H9 (cell line): ENCODE data around the gene INSYN1. TPM values are rescaled to one million over a fixed set of nuclear protein-coding genes. Genes with fewer than 3 reads are reported as not detected.

Experiments
- DNase-seq: peaks from one replicate; pipeline ENCODE4 v3.0.0-alpha.2; 2017
- H2AFZ ChIP-seq: one replicate; pipeline ENCODE4 v1.6.1; 2013; ENCODE audit warnings: mild to moderate bottlenecking, low read length, control low read depth, moderate library complexity
- H2AK5ac ChIP-seq: 2 replicates; pipeline ENCODE4 v1.6.1; 2013; ENCODE audit warnings: low read length, control low read depth, mixed read lengths; ENCODE audit not compliant: insufficient read length
- H2BK120ac ChIP-seq: one replicate; pipeline ENCODE4 v1.6.1; 2013; ENCODE audit warnings: low read depth, mild to moderate bottlenecking, low read length, control low read depth, inconsistent platforms; ENCODE audit not compliant: poor library complexity, severe bottlenecking
- H2BK12ac ChIP-seq: 2 replicates; pipeline ENCODE4 v1.6.1; 2013; ENCODE audit warnings: low read length, control low read depth, mixed read lengths, low read depth; ENCODE audit not compliant: insufficient read length
- H2BK15ac ChIP-seq: 2 replicates; pipeline ENCODE4 v1.6.1; 2013; ENCODE audit warnings: low read depth, low read length, control low read depth
- H2BK20ac ChIP-seq: one replicate; pipeline ENCODE4 v1.6.1; 2013; ENCODE audit warnings: low read depth, mild to moderate bottlenecking, low read length, control low read depth, inconsistent platforms; ENCODE audit not compliant: poor library complexity, severe bottlenecking
- H2BK5ac ChIP-seq: 2 replicates; pipeline ENCODE4 v1.6.1; 2013; ENCODE audit warnings: low read length, control low read depth, mixed read lengths; ENCODE audit not compliant: insufficient read length
- H3K14ac ChIP-seq: 2 replicates; pipeline ENCODE4 v1.6.1; 2013; ENCODE audit warnings: low read length, control low read depth; ENCODE audit not compliant: insufficient read depth
- H3K18ac ChIP-seq: 2 replicates; pipeline ENCODE4 v1.6.1; 2013; ENCODE audit warnings: low read depth, mild to moderate bottlenecking, mixed read lengths, low read length, control low read depth; ENCODE audit not compliant: insufficient read length
- H3K23ac ChIP-seq: 2 replicates; pipeline ENCODE4 v1.6.1; 2013; ENCODE audit warnings: low read length, control low read depth, mixed read lengths, low read depth; ENCODE audit not compliant: insufficient read length
- H3K23me2 ChIP-seq: 2 replicates; pipeline ENCODE4 v1.6.1; 2013; ENCODE audit warnings: low read depth, mild to moderate bottlenecking, mixed read lengths, low read length, control low read depth; ENCODE audit not compliant: insufficient read length, poor library complexity, severe bottlenecking
- H3K27ac ChIP-seq: 2 replicates; pipeline ENCODE4 v1.5.1; 2013; ENCODE audit warnings: low read length, control low read depth, mixed read lengths, low read depth; ENCODE audit not compliant: insufficient read length
- H3K27me3 ChIP-seq: 2 replicates; pipeline ENCODE4 v1.6.1; 2013; ENCODE audit warnings: low read length, control low read depth, inconsistent platforms; ENCODE audit not compliant: insufficient read depth
- H3K4ac ChIP-seq: 2 replicates; pipeline ENCODE4 v1.6.1; 2013; ENCODE audit warnings: low read depth, mild to moderate bottlenecking, control low read depth, inconsistent platforms, low read length, moderate library complexity
- H3K4me1 ChIP-seq: 2 replicates; pipeline ENCODE4 v1.6.1; 2013; ENCODE audit warnings: low read length, control low read depth, inconsistent platforms; ENCODE audit not compliant: insufficient read depth
- H3K4me2 ChIP-seq: 2 replicates; pipeline ENCODE4 v1.6.1; 2013; ENCODE audit warnings: low read length, control low read depth, mixed read lengths; ENCODE audit not compliant: insufficient read length, insufficient read depth
- H3K56ac ChIP-seq: 2 replicates; pipeline ENCODE4 v1.6.1; 2013; ENCODE audit warnings: low read depth, mild to moderate bottlenecking, mixed read lengths, low read length, control low read depth; ENCODE audit not compliant: insufficient read length
- H3K79me1 ChIP-seq: 2 replicates; pipeline ENCODE4 v1.6.1; 2013; ENCODE audit warnings: low read depth, mild to moderate bottlenecking, moderate library complexity, low read length, control low read depth, inconsistent platforms; ENCODE audit not compliant: insufficient read depth, poor library complexity, severe bottlenecking
- H3K79me2 ChIP-seq: 2 replicates; pipeline ENCODE4 v1.6.1; 2013; ENCODE audit warnings: low read length, control low read depth, inconsistent platforms; ENCODE audit not compliant: insufficient read depth
- H3K9ac ChIP-seq: 2 replicates; pipeline ENCODE4 v1.6.1; 2013; ENCODE audit warnings: low read length, control low read depth, mixed read lengths; ENCODE audit not compliant: insufficient read length; ENCODE audit errors: extremely low read depth
- H3K9me3 ChIP-seq: one replicate; pipeline ENCODE4 v1.6.1; 2013; ENCODE audit warnings: low read depth, low read length, inconsistent platforms; ENCODE audit not compliant: control insufficient read depth
- H3T11ph ChIP-seq: one replicate; pipeline ENCODE4 v1.6.1; 2013; ENCODE audit warnings: mild to moderate bottlenecking, low read length, control low read depth, inconsistent platforms
- H4K20me1 ChIP-seq: one replicate; pipeline ENCODE4 v1.6.1; 2013; ENCODE audit not compliant: control insufficient read depth, insufficient read length, insufficient read depth
- H4K5ac ChIP-seq: 2 replicates; pipeline ENCODE4 v1.6.1; 2013; ENCODE audit warnings: low read depth, mild to moderate bottlenecking, mixed read lengths, low read length, control low read depth; ENCODE audit not compliant: insufficient read length
- H4K8ac ChIP-seq: replicated peaks from 2 replicates; pipeline ENCODE4 v1.6.1; 2013; ENCODE audit warnings: low read length, control low read depth, mixed read lengths, low read depth; ENCODE audit not compliant: insufficient read length
- H4K91ac ChIP-seq: 2 replicates; pipeline ENCODE4 v1.6.1; 2013; ENCODE audit warnings: low read depth, mild to moderate bottlenecking, moderate library complexity, mixed read lengths, low read length, control low read depth; ENCODE audit not compliant: insufficient read length
- H3K27ac Mint-ChIP-seq, 3 experiments: 2 replicates in 2 of 3; 3 replicates in 1 of 3; pipeline ENCODE4 v1.8.0; 2020 to 2021; ENCODE audit warnings: mixed read lengths in 3 of 3, mild to moderate bottlenecking in 1 of 3, moderate library complexity in 1 of 3
- H3K27me3 Mint-ChIP-seq: 2 replicates; pipeline ENCODE4 v1.8.0; 2021; ENCODE audit warnings: low read depth, mild to moderate bottlenecking, moderate library complexity, mixed read lengths
- H3K36me3 Mint-ChIP-seq, 3 experiments: 2 replicates in 2 of 3; 3 replicates in 1 of 3; pipeline ENCODE4 v1.8.0; 2020 to 2021; ENCODE audit warnings: low read depth in 3 of 3, mixed read lengths in 3 of 3; ENCODE audit not compliant: insufficient read depth in 1 of 3
- H3K4me1 Mint-ChIP-seq, 2 experiments: 2 replicates each; pipeline ENCODE4 v1.8.0; 2020; ENCODE audit warnings: mixed read lengths in 2 of 2
- H3K4me3 Mint-ChIP-seq, 2 experiments: 2 replicates in 1 of 2; 3 replicates in 1 of 2; pipeline ENCODE4 v1.8.0; 2020 to 2021; ENCODE audit warnings: mild to moderate bottlenecking in 2 of 2, mixed read lengths in 2 of 2, moderate library complexity in 1 of 2
- H3K9me3 Mint-ChIP-seq, 2 experiments: 2 replicates in 1 of 2; 3 replicates in 1 of 2; pipeline ENCODE4 v1.8.0; 2020; ENCODE audit warnings: mild to moderate bottlenecking in 2 of 2, mixed read lengths in 2 of 2, moderate library complexity in 1 of 2
- CTCF ChIP-seq: fragments of 200-600 bp; sonication (generic); conservative IDR thresholded peaks from 3 replicates; pipeline ENCODE4 v1.8.0; 2021; ENCODE audit warnings: antibody characterized with exemption, mild to moderate bottlenecking
- WGBS: extraction: QIAGEN DNeasy Blood & Tissue Kit; methylation state at CpG from one replicate; pipeline ENCODE4 v1.1.7; 2013; ENCODE audit warnings: missing lambda C conversion rate, low lambda C conversion rate, mixed read lengths; ENCODE audit not compliant: insufficient read length; ENCODE audit errors: extremely low coverage; 5-methylcytosine and 5-hydroxymethylcytosine counted together
- total RNA-seq: library from RNA; stranded (reverse); gene quantifications from 2 replicates; pipeline ENCODE4 v1.2.1, GENCODE V29; 2021

The INSYN1 gene
- total RNA-seq, 1 experiment from 2014 or later = 1.9 TPM

- no peak for TF ChIP-seq CTCF
- H3T11ph ChIP-seq = no peak overlapping the region
- H3K4me1 ChIP-seq = peaks cover 16% of the 10 kb centered on the region
- no peaks in the 10 kb centered on the region for H3K79me1 ChIP-seq
- no peak overlapping the region for H3K4ac ChIP-seq
- no peak overlapping the region for H3K56ac ChIP-seq
- H2AK5ac ChIP-seq = no peak overlapping the region
- Mint-ChIP-seq H3K4me1 (peaks cover 46 to 57% of the 10 kb centered on the region in 2 experiments), H3K36me3 (no peaks in the 10 kb centered on the region; a peak in 1 of 7 replicates), H3K9me3 (no peaks in the 10 kb centered on the region; a peak in 1 of 5 replicates), H3K4me3 (peak overlapping the region in 1 of 2 experiments; percentile 69; a peak in 2 of 5 replicates), H3K27me3 (peaks cover 49% of the 10 kb centered on the region), H3K27ac (no peak overlapping the region)
- no peak overlapping the region for H2BK20ac ChIP-seq
- no peaks in the 10 kb centered on the region for H3K79me2 ChIP-seq
- peaks cover 2% of the 10 kb centered on the region; the same call in 1 of the 2 replicates for H3K27me3 ChIP-seq
- no peak overlapping the region for H2BK5ac ChIP-seq
- H2AFZ ChIP-seq = no peak overlapping the region
- no peak overlapping the region for H3K4me2 ChIP-seq
- H4K5ac ChIP-seq = no peak overlapping the region
- H4K91ac ChIP-seq = no peak overlapping the region
- no peak overlapping the region for H3K18ac ChIP-seq
- H3K9ac ChIP-seq = no peak overlapping the region
- no peaks in the 10 kb centered on the region for H3K9me3 ChIP-seq
- H4K8ac ChIP-seq = no peak overlapping the region
- no peak overlapping the region for H2BK120ac ChIP-seq
- no peak overlapping the region for H3K23ac ChIP-seq
- H2BK15ac ChIP-seq = no peak overlapping the region
- no peak for DNase-seq
- H4K20me1 ChIP-seq = no peaks in the 10 kb centered on the region
- no CpG with 5 or more reads among the region's 4 CpGs for WGBS
- H3K14ac ChIP-seq = no peak overlapping the region
- H2BK12ac ChIP-seq = no peak overlapping the region
- no peak overlapping the region for H3K27ac ChIP-seq
- peaks cover 20% of the 10 kb centered on the region for H3K23me2 ChIP-seq
These were observed 2.7 kb downstream of the INSYN1 start for GRCh38 chr15:73750438-73750837.
